Liver (tissue), 2 donors: ENCODE measurements around the gene PREX1.

Source experiments
- JUND ChIP-seq, 2 donors: IDR thresholded peaks; 2 replicates each; pipeline ENCODE4 v1.6.1; 2016; ENCODE audit warnings: antibody characterized with exemption in 2 of 2
- RAD21 ChIP-seq, 2 donors: IDR thresholded peaks; 2 replicates each; pipeline ENCODE4 v1.6.1; 2016; ENCODE audit warnings: antibody characterized with exemption in 2 of 2, mild to moderate bottlenecking in 2 of 2
- donor health status: healthy.

DNA sequence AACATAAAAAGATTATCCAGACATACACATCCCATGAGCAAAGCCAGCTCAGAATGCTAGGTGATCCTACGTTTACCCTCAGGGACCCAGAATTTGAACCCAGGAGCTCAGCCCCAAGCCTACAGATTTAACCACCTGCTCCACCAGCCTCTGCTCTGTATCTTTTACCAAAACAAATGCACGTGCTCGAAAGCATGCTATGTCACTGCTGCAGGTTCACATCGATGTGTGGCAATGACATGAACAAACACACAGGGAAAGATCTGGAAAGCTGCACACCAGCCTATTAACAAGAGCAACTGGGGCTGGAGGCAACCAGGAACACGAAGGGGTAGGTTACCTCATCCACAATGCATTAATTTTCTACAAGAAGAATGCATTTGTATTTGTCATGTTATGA lies 32.1 kb downstream of the PREX1 start:
- TF ChIP-seq RAD21 (IDR thresholded peaks at IDR 0.05): no peak
- TF ChIP-seq JUND (IDR thresholded peaks at IDR 0.05): no peak
